Gastroesophageal sphincter (tissue), 3 donors: ENCODE measurements around the gene TRIM37.

ENCODE experiments used
- CTCF ChIP-seq, 4 experiments: fragments of 200-600 bp in 2 of 4; fragments of 450-650 bp in 2 of 4; sonication (generic) in 1 of 4; IDR thresholded peaks; one replicate each; pipeline ENCODE4 v1.5.1; 2017 to 2019; ENCODE audit warnings: antibody characterized with exemption in 4 of 4, mild to moderate bottlenecking in 2 of 4, moderate library complexity in 2 of 4
- POLR2A ChIP-seq, 2 donors: fragments of 450-650 bp; IDR thresholded peaks; one replicate each; pipeline ENCODE4 v1.6.1; 2017; ENCODE audit warnings: antibody characterized with exemption in 2 of 2, mild to moderate bottlenecking in 2 of 2, moderate library complexity in 1 of 2
- POLR2AphosphoS5 ChIP-seq: sonication (generic); formaldehyde crosslinking; IDR thresholded peaks from one replicate; pipeline ENCODE4 v1.6.1; 2017; ENCODE audit warnings: antibody characterized with exemption

GRCh38 chr17:58997756-58998553, 108.7 kb downstream of the TRIM37 start:
- TF ChIP-seq CTCF (IDR thresholded peaks at IDR 0.05) (no peak), POLR2A (IDR thresholded peaks at IDR 0.05) (no peak), POLR2AphosphoS5 (no peak)
